Thoracic aorta (tissue), 2 donors: ENCODE data around the gene UHRF1. TPM values are rescaled to one million over a fixed set of nuclear protein-coding genes. Genes with fewer than 3 reads are reported as not detected.
"Not testable (repeated sequence)": the region's sequence is repeated elsewhere in the genome, so short reads cannot be mapped to it uniquely, and the experiment has no call there.

ENCODE experiments used
- ATAC-seq: fragments of 150-250 bp; one replicate; pipeline ENCODE4 v1.8.0; 2017; ENCODE audit warnings: low read depth; ENCODE audit not compliant: insufficient number of reproducible peaks, low FRiP score
- DNase-seq: peaks from one replicate; pipeline ENCODE4 v3.0.0-alpha.2; 2020; ENCODE audit warnings: low spot score
- H3K27ac ChIP-seq, 2 donors: fragments of 200-600 bp; sonication (generic); 1 replicate in 1 of 2; 2 replicates in 1 of 2; pipeline ENCODE4 v1.5.1; 2016; ENCODE audit warnings: mild to moderate bottlenecking in 2 of 2, moderate library complexity in 2 of 2
- H3K27me3 ChIP-seq: fragments of 200-600 bp; sonication (generic); replicated peaks from 2 replicates; pipeline ENCODE4 v1.6.0; 2016; ENCODE audit warnings: mild to moderate bottlenecking; ENCODE audit not compliant: insufficient read depth
- H3K36me3 ChIP-seq: fragments of 200-600 bp; sonication (generic); one replicate; pipeline ENCODE4 v1.5.1; 2016
- H3K4me1 ChIP-seq, 2 donors: fragments of 200-600 bp; sonication (generic); 1 replicate in 1 of 2; 2 replicates in 1 of 2; pipeline versions ENCODE4 v1.5.1 to v1.6.0; 2016; ENCODE audit warnings: low read depth in 2 of 2, mild to moderate bottlenecking in 1 of 2; ENCODE audit not compliant: control insufficient read depth in 1 of 2
- H3K4me3 ChIP-seq: fragments of 200-600 bp; sonication (generic); 2 replicates; pipeline ENCODE4 v1.5.1; 2016; ENCODE audit warnings: mild to moderate bottlenecking
- H3K9me3 ChIP-seq: fragments of 200-600 bp; sonication (generic); 2 replicates; pipeline ENCODE4 v1.5.1; 2016
- total RNA-seq, 2 donors: library from RNA; depleted of rRNA; stranded (reverse); fragments of >200 nt; gene quantifications; one replicate each; pipeline versions ENCODE4 v1.1.0 to v1.2.3, GENCODE V29; 2016
- TF ChIP-seq, protein P1 (sequence below): fragments of 200-600 bp; sonication (generic); IDR thresholded peaks from one replicate; pipeline ENCODE4 v1.5.1; 2019; ENCODE audit warnings: antibody characterized with exemption

UHRF1 gene
- total RNA-seq, 2 donors from 2014 or later: 1.6 to 2.2 TPM

- DNase-seq (no peak), ATAC-seq (no peak)
- Histone ChIP-seq H3K4me3 (no peak overlapping the region), H3K27ac (no peak overlapping the region), H3K4me1 (no peaks in the 10 kb centered on the region), H3K27me3 (no peaks in the 10 kb centered on the region), H3K36me3 (no peaks in the 10 kb centered on the region), H3K9me3 (no peaks in the 10 kb centered on the region)
- TF ChIP-seq, protein P1, sequence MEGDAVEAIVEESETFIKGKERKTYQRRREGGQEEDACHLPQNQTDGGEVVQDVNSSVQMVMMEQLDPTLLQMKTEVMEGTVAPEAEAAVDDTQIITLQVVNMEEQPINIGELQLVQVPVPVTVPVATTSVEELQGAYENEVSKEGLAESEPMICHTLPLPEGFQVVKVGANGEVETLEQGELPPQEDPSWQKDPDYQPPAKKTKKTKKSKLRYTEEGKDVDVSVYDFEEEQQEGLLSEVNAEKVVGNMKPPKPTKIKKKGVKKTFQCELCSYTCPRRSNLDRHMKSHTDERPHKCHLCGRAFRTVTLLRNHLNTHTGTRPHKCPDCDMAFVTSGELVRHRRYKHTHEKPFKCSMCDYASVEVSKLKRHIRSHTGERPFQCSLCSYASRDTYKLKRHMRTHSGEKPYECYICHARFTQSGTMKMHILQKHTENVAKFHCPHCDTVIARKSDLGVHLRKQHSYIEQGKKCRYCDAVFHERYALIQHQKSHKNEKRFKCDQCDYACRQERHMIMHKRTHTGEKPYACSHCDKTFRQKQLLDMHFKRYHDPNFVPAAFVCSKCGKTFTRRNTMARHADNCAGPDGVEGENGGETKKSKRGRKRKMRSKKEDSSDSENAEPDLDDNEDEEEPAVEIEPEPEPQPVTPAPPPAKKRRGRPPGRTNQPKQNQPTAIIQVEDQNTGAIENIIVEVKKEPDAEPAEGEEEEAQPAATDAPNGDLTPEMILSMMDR: no peak
These were observed 26.1 kb downstream of the UHRF1 start for GRCh38 chr19:4935444-4935843.

DNA sequence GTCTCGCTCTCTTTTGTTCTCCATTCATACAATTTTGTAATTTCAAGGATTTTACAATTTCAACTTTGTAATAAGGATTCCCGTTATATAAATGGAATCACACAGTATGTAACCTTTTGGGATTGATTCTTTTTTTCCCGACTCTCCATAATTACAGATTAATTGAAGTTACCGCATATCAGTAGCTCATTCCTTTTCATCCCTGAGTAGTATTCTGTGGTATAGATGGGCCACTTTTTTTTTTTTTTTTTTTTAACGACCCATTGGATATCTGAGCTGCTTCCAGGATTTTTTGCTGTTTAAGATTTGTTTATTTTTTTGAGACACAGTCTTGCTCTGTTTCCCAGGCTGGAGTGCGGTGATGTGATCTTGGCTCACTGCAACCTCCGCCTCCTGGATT, 27.8 kb downstream of the UHRF1 start:
- ATAC-seq (no peak), DNase-seq (no peak)
- Histone ChIP-seq H3K36me3 (no peaks in the 10 kb centered on the region), H3K4me1 (no peaks in the 10 kb centered on the region), H3K4me3 (no peak overlapping the region), H3K9me3 (no peaks in the 10 kb centered on the region), H3K27ac (no peak overlapping the region), H3K27me3 (no peaks in the 10 kb centered on the region)
- TF ChIP-seq, protein P1: no peak

DNA sequence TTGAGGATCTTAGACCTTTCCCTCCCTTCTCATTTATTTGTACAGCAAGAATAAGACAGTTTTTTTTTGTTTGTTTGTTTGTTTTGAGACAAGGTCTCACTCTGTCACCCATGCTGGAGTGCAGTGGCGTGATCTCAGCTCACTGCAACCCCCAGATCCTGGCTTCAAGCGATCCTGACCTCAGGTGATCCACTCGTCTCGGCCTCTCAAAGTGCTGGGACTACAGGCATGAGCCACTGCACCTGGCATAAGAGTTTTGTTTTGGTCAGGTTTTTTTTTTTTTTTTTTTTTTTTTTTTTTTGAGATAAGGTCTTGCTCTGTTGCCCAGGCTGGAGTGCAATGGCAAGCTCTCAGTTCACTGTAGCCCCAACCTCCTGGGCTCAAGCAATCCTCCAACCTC, 29.2 kb downstream of the UHRF1 start:
- not testable (repeated sequence) for H3K4me3 ChIP-seq, H3K27me3 ChIP-seq, H3K9me3 ChIP-seq, H3K36me3 ChIP-seq, H3K4me1 ChIP-seq, H3K27ac ChIP-seq, ATAC-seq, DNase-seq

- Histone ChIP-seq H3K9me3 (no peaks in the 10 kb centered on the region), H3K4me1 (no peaks in the 10 kb centered on the region), H3K36me3 (no peaks in the 10 kb centered on the region), H3K4me3 (no peak overlapping the region), H3K27ac (no peak overlapping the region), H3K27me3 (no peaks in the 10 kb centered on the region)
- ATAC-seq: no peak
- TF ChIP-seq, protein P1: no peak
- DNase-seq: no peak
These were observed 30.2 kb downstream of the UHRF1 start for GRCh38 chr19:4939466-4939865.

DNA sequence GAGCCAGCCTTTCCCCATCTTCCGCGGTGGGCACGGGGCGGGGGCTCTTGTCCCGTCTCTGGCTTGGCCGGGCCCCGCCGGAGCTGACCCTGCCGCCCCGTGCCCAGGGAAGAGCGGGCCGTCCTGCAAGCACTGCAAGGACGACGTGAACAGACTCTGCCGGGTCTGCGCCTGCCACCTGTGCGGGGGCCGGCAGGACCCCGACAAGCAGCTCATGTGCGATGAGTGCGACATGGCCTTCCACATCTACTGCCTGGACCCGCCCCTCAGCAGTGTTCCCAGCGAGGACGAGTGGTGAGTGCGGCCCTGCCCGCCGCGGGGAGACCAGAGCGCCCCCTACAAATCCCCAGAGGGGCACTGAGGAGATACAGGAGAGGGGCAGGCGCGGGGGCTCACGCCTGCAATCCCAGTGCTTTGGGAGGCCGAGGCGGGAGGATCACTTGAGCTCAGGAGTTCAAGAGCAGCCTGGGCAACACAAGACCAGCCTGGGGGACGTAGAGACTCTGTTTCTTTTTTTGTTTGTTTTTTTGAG, 32.4 kb downstream of the UHRF1 start:
- H3K9me3 ChIP-seq, H3K4me3 ChIP-seq, H3K36me3 ChIP-seq, ATAC-seq, H3K27ac ChIP-seq, H3K4me1 ChIP-seq, H3K27me3 ChIP-seq, DNase-seq: not testable (repeated sequence)

DNA sequence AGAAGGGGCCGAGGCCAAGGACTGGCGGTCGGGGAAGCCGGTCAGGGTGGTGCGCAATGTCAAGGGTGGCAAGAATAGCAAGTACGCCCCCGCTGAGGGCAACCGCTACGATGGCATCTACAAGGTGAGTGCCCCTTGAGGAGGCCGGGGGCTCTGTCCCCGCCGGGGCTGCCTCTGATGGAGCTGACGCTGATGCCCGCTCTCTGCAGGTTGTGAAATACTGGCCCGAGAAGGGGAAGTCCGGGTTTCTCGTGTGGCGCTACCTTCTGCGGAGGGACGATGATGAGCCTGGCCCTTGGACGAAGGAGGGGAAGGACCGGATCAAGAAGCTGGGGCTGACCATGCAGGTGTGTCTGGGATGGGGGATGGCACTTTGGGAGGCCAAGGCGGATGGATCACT, 41.3 kb downstream of the UHRF1 start:
- not testable (repeated sequence) for H3K27me3 ChIP-seq, H3K4me3 ChIP-seq, ATAC-seq, H3K9me3 ChIP-seq, H3K36me3 ChIP-seq, H3K4me1 ChIP-seq, H3K27ac ChIP-seq, DNase-seq

- Histone ChIP-seq H3K4me1 (no peaks in the 10 kb centered on the region), H3K9me3 (no peaks in the 10 kb centered on the region)
These were observed 42.4 kb downstream of the UHRF1 start for GRCh38 chr19:4951656-4952055.

More at GRCh38 chr19:4951656-4952055, 42.4 kb downstream of the UHRF1 start:
- TF ChIP-seq, protein P1: no peak
- Histone ChIP-seq H3K27me3 (no peaks in the 10 kb centered on the region), H3K36me3 (no peaks in the 10 kb centered on the region), H3K4me3 (no peak overlapping the region), H3K27ac (no peak overlapping the region)
- no peak for ATAC-seq
- DNase-seq: no peak
